Measurements from ENCODE around the gene ZFYVE27. TPM values are rescaled to one million over a fixed set of nuclear protein-coding genes. Genes with fewer than 3 reads are reported as not detected.
A peak's percentile ranks its signal among the peaks of the same experiment; 100 is the strongest.

Gene ZFYVE27
- total RNA-seq, 1 experiment from 2014 or later = 26.0 TPM

GRCh38 chr10:97789770-97790397, 53.0 kb downstream of the ZFYVE27 start:
- H3K4me3 Mint-ChIP-seq = no peak overlapping the region
- POLR2A ChIA-PET = no interaction called here
- ATAC-seq (no peak), DNase-seq (ENCODE audit: low spot score) (no peak)
- H3K4me1 Mint-ChIP-seq = peaks cover 8% of the 10 kb centered on the region; the same call in 1 of the 2 replicates
- H3K36me3 Mint-ChIP-seq = no peaks in the 10 kb centered on the region
- no peak for TF ChIP-seq ZNF396 (CRISPR knock-in tag; IDR thresholded peaks at IDR 0.05; ENCODE audit: borderline replicate concordance)
- TF ChIP-seq NR2C2 (CRISPR knock-in tag; IDR thresholded peaks at IDR 0.05) = no peak
- no peak for TF ChIP-seq JAZF1 (CRISPR knock-in tag; IDR thresholded peaks at IDR 0.05)
- no peak for TF ChIP-seq HMGA2 (CRISPR knock-in tag; IDR thresholded peaks at IDR 0.05)
- TF ChIP-seq, protein P1, sequence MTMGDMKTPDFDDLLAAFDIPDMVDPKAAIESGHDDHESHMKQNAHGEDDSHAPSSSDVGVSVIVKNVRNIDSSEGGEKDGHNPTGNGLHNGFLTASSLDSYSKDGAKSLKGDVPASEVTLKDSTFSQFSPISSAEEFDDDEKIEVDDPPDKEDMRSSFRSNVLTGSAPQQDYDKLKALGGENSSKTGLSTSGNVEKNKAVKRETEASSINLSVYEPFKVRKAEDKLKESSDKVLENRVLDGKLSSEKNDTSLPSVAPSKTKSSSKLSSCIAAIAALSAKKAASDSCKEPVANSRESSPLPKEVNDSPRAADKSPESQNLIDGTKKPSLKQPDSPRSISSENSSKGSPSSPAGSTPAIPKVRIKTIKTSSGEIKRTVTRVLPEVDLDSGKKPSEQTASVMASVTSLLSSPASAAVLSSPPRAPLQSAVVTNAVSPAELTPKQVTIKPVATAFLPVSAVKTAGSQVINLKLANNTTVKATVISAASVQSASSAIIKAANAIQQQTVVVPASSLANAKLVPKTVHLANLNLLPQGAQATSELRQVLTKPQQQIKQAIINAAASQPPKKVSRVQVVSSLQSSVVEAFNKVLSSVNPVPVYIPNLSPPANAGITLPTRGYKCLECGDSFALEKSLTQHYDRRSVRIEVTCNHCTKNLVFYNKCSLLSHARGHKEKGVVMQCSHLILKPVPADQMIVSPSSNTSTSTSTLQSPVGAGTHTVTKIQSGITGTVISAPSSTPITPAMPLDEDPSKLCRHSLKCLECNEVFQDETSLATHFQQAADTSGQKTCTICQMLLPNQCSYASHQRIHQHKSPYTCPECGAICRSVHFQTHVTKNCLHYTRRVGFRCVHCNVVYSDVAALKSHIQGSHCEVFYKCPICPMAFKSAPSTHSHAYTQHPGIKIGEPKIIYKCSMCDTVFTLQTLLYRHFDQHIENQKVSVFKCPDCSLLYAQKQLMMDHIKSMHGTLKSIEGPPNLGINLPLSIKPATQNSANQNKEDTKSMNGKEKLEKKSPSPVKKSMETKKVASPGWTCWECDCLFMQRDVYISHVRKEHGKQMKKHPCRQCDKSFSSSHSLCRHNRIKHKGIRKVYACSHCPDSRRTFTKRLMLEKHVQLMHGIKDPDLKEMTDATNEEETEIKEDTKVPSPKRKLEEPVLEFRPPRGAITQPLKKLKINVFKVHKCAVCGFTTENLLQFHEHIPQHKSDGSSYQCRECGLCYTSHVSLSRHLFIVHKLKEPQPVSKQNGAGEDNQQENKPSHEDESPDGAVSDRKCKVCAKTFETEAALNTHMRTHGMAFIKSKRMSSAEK (CRISPR knock-in tag; IDR thresholded peaks at IDR 0.05; ENCODE audit: borderline replicate concordance) = no peak
- TF ChIP-seq ZNF425 (CRISPR knock-in tag; conservative IDR thresholded peaks at IDR 0.05) = no peak
- TF ChIP-seq NR1H2 (CRISPR knock-in tag; IDR thresholded peaks at IDR 0.05) = no peak
- no peak for TF ChIP-seq TCF7 (CRISPR knock-in tag; IDR thresholded peaks at IDR 0.05; ENCODE audit: low read depth)
- CTCF ChIA-PET = interaction anchor here (0.8 to 1.8 kb wide), 6 partner anchors 10 to 251 kb away, joined by 3 to 10 read pairs (median 6); partner anchors contain the start of gene AVPI1
- H3K9me3 Mint-ChIP-seq = no peaks in the 10 kb centered on the region
- no peaks in the 10 kb centered on the region for H3K27me3 Mint-ChIP-seq (ENCODE audit: low read depth)
- H3K27ac Mint-ChIP-seq = no peak overlapping the region

- Mint-ChIP-seq H3K36me3 (no peaks in the 10 kb centered on the region), H3K27ac (no peak overlapping the region), H3K4me3 (no peak overlapping the region), H3K4me1 (peaks cover 8% of the 10 kb centered on the region; the same call in 1 of the 2 replicates), H3K27me3 (ENCODE audit: low read depth) (no peaks in the 10 kb centered on the region), H3K9me3 (no peaks in the 10 kb centered on the region)
- ChIA-PET POLR2A (no interaction called here), CTCF (interaction anchor here (0.5 to 4.7 kb wide), 59 partner anchors 10 to 517 kb away, joined by 3 to 57 read pairs (median 5); partner anchors contain the start of genes GOLGA7B, LOXL4 and SFRP5)
- TF ChIP-seq TEAD1 (CRISPR knock-in tag; IDR thresholded peaks at IDR 0.05) (no peak), CREB1 (CRISPR knock-in tag; IDR thresholded peaks at IDR 0.05) (no peak), ZNF423 (CRISPR knock-in tag; IDR thresholded peaks at IDR 0.05) (peak; percentile 79), ZNF281 (CRISPR knock-in tag; IDR thresholded peaks at IDR 0.05) (no peak), TCF7 (CRISPR knock-in tag; IDR thresholded peaks at IDR 0.05; ENCODE audit: low read depth) (no peak), GRHL2 (CRISPR knock-in tag; IDR thresholded peaks at IDR 0.05; ENCODE audit: insufficient replicate concordance, severe bottlenecking) (no peak), ZNF232 (CRISPR knock-in tag; IDR thresholded peaks at IDR 0.05) (0 out of 2 replicates have a peak, but pooled peaks have one; percentile 46), NR2C2 (CRISPR knock-in tag; IDR thresholded peaks at IDR 0.05) (no peak)
- TF ChIP-seq, protein P2, sequence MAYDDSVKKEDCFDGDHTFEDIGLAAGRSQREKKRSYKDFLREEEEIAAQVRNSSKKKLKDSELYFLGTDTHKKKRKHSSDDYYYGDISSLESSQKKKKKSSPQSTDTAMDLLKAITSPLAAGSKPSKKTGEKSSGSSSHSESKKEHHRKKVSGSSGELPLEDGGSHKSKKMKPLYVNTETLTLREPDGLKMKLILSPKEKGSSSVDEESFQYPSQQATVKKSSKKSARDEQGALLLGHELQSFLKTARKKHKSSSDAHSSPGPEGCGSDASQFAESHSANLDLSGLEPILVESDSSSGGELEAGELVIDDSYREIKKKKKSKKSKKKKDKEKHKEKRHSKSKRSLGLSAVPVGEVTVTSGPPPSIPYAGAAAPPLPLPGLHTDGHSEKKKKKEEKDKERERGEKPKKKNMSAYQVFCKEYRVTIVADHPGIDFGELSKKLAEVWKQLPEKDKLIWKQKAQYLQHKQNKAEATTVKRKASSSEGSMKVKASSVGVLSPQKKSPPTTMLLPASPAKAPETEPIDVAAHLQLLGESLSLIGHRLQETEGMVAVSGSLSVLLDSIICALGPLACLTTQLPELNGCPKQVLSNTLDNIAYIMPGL (CRISPR knock-in tag; IDR thresholded peaks at IDR 0.05) = no peak
- TF ChIP-seq, protein P3, sequence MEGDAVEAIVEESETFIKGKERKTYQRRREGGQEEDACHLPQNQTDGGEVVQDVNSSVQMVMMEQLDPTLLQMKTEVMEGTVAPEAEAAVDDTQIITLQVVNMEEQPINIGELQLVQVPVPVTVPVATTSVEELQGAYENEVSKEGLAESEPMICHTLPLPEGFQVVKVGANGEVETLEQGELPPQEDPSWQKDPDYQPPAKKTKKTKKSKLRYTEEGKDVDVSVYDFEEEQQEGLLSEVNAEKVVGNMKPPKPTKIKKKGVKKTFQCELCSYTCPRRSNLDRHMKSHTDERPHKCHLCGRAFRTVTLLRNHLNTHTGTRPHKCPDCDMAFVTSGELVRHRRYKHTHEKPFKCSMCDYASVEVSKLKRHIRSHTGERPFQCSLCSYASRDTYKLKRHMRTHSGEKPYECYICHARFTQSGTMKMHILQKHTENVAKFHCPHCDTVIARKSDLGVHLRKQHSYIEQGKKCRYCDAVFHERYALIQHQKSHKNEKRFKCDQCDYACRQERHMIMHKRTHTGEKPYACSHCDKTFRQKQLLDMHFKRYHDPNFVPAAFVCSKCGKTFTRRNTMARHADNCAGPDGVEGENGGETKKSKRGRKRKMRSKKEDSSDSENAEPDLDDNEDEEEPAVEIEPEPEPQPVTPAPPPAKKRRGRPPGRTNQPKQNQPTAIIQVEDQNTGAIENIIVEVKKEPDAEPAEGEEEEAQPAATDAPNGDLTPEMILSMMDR (IDR thresholded peaks at IDR 0.05) = peak; percentile 91
- ATAC-seq (peak; percentile 88), DNase-seq (ENCODE audit: low spot score) (peak; percentile 94)
Measured at GRCh38 chr10:97791824-97792721, 55.1 kb downstream of the ZFYVE27 start.

Measured in WTC11 (cell line).